HG03108 (cell line): Measurements from ENCODE around the gene KRT72.
"Not testable (repeated sequence)": the region's sequence is repeated elsewhere in the genome, so short reads cannot be mapped to it uniquely, and the experiment has no call there.

Experiments
- ATAC-seq: cut with Tn5 transposase; IDR thresholded peaks from one replicate; pipeline ENCODE4 v1.9.1; 2021; ENCODE audit warnings: moderate library complexity; ENCODE audit not compliant: unreplicated experiment

The KRT72 gene

DNA sequence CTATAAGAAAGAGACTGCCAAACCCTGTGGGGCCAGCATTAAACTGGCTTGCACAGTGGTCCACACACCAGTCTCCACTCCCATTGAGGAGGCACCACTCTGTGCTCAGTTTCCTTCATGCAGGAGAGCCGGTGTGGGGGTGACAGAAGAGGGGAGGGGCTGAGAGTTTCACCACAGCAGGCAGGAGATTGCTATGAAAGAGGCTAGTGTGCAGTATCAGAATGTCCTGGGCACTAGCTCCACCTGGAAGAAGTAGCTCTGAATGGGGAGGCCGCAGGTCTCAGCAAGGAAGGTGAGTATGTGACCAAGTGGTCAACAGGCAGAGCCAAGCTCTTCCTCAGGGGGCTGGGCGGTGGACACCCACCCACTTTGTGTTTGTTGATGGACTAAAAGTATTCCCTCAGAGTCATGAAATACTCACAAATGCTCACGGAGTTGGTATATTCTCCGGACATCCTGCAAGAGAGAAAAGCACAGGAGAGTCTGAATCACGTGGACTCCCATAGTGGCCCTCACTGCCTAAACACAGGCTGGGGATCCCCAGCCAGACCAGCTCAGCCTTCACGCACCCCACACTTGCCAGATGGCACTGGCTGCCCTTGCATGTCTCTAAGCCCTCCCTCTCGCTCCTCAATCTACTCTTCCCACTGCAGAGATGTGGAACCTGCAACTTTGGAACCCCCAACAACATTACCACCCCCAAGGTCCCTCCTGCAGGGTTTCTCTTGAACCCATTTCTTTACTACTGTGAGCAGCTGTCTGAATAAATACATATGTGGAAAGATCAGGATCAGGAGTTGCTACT, 7.8 kb upstream of the KRT72 start:
- ATAC-seq: no peak

- ATAC-seq: no peak
Measured at GRCh38 chr12:52608161-52608560, 6.9 kb upstream of the KRT72 start.

DNA sequence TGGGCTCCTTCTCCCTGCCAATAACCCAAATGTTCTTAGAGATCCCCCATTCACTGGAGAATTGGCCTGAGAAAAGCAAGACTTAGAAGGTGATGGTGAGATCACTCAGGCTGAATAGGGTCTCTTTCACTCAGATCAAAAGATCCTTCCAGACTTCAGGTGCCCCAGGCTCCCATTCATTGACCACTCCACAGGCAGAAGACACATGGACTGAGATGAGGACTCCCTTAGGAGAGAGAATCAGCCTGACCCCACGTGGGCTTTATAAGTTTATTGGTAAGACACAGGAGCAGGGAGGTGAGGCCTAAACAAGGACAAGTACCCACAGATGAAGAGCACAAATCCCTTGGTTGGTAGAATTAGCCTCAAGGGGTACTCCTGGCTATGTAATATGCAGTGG, 6.1 kb upstream of the KRT72 start:
- no peak for ATAC-seq

DNA sequence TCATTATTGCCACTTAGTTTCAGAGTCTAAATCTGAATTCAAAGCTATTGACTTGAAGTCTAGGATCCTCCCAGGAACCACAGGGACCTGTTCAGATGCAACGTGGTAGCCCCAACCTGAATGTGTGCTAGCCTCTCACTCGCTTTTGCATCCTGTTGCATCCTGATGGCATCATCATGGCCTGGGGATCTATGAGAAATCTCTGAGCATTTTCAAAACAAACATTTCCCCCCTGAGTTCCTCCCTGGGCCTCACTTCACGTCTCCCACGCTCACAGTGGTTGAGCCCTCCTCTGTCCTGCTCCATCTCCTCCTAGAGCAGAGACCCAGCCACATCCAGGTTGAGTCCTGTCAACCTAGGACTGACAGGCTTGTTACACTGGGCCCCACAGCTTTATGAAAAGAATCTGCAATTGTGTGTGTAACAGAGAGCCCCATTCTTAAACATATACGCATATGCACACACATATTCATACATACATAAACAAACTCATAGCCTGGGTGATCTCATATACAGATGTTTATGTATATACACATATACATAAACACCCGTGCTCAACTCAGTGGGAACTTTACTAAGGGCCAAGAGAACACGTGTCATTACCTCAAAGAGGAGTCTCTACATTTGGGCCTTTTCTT, 5.4 kb upstream of the KRT72 start:
- ATAC-seq: no peak

- no peak for ATAC-seq
Measured at GRCh38 chr12:52606096-52606495, 4.8 kb upstream of the KRT72 start.

GRCh38 chr12:52605542-52605941, 4.3 kb upstream of the KRT72 start:
- no peak for ATAC-seq

DNA sequence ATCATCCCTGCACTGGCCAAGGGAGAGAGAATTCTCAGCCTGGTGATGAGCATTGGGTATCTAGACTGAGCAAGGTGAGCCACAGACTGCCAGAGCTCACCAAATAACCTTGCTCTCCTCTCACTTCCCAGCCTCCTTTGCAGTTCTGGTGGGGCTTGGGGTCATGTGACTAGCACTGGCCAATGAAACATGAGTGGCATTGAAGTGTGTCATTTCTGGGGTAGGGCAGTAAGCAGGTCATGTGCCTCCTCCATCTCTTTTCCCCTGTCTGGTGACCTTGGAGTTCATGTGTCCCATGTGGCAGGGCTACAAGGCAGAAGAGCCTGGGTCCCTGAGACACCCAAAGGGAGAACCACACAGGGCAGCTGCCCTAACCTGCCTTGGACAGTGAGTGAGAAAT, 3.6 kb upstream of the KRT72 start:
- no peak for ATAC-seq

DNA sequence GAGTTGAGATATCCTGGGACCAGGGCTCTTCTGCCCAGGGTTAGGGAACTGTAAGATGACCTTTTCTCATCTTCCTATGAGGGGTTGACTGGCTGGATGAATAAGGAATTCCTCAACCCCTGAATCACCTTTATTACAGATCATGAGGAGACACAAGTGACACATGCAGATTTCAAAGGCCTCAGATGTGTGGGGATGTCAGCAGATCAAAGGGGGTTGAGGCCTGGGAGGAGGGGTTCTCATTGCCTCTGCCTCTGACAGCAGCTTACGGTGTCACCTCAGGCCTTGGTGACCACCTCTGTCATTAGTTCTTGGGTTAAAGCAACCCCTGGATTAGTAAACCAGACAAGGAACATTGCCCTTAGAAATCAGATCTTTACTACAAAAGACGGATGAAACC, 2.1 kb upstream of the KRT72 start:
- ATAC-seq: no peak

DNA sequence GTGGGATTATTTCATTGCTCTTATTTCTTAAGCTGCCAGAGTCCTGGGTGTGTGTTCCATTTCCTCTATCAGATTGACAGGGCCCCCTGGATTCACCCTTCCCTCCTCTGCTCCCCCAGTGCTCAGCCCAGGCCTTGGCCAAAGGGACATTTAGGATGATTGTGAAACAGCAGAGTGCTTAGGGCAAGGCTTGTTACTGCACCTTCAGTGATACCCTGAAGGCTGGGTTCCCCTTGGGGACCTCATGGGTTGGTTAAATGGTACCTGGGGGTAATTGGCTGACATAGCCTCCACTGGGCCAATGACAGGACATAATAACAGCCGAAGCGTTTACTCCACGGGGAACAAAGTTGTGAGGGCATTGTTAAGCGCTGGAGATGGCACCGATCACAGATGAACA, 1.3 kb upstream of the KRT72 start:
- no peak for ATAC-seq

DNA sequence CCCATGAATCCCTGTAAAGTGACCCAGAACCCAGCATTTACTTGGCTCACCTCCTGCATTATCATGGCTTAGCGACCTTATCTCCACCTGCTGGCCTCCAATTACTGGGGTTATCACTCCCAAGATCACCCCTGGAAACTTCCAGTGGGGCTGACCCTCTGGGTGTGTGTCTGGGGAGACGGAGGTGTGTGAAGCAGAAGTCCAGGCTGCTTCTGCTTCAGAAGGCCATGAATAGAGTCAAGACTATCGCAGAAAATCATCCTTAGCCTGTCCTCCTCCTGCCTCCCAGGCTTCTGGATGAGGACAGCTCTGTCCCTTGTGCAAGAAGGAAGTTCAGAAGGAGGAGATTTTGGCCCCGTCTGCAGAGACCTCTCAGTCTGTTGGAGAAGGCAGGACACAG, 408 bp upstream of the KRT72 start:
- no peak for ATAC-seq

DNA sequence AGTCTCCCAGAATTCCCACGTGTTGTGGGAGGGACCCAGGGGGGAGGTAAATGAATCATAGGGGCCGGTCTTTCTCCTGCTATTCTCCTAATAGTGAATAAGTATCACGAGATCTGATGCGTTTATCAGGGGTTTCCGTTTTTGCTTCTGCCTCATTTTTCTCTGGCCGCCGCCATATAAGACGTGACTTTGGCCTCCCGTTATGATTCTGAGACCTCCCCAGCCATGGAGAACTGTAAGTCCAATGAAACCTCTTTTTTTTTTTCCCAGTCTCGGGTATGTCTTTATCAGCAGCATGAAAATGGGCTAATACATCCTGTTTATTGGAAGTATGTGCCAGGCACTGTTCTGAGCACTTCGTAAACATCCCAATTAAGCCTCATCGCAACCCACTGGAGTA, 788 bp downstream of the KRT72 start:
- ATAC-seq: no peak

DNA sequence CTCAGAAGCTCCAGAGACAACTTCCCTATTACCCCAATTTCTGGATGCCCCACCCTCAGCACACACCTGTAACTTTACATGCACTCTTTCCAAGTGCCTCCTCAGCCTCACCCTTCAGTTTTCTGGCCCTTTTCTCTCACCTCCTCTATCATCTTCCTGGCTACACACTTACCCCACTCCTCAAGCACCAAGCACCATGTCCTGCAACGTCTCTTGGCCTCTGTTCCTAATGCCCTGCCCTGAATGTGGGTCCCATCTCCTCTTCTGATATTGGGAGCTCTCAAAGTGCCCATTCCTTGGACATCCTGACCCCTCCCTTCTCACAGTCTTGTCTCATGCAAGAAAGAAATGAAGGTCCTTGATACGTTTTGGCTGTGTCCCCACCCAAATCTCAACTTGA, 1.2 kb downstream of the KRT72 start:
- no peak for ATAC-seq

GRCh38 chr12:52598966-52599365, 2.3 kb downstream of the KRT72 start:
- no peak for ATAC-seq

- not testable (repeated sequence) for ATAC-seq
Measured at GRCh38 chr12:52594237-52594636, 7.0 kb downstream of the KRT72 start.

GRCh38 chr12:52591521-52591920, 9.7 kb downstream of the KRT72 start:
- no peak for ATAC-seq

DNA sequence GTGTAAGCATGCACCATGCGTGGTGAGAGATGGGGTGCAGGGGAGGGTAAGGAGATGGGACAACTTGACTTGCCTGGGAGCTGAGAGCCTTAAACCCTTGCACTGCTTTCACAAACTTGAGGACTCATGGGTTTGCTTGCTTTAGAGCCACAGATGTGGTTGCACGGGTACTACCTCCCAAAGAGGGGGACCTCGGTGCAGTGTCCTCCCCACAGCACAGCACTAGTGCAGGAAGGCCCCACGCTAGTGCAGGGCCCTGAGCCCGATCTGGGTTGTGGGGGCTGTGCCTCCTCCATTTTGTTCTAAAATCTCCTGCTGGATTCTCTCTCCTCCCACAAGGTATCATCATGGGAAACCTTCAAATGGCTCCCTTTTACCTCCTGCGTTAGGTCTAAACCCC, 11.2 kb downstream of the KRT72 start:
- ATAC-seq: no peak

DNA sequence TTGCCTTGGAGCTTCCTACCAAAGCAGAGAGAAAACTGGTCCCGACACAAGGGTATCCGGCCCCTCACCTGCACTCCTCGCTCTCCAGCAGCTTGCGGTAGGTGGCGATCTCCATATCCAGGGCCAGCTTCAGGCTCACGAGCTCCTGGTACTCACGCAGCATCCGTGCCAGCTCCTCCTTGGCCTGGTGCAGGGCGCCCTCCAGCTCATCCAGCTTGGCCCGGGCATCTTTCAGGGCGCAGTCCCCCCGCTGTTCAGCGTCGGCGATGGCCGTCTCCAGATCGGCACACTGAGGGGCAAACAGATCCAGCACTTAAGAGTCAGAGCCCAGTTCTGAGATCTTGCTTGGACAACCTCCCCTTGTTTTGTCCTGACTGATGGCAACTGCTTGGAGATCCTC, 13.7 kb downstream of the KRT72 start:
- no peak for ATAC-seq

DNA sequence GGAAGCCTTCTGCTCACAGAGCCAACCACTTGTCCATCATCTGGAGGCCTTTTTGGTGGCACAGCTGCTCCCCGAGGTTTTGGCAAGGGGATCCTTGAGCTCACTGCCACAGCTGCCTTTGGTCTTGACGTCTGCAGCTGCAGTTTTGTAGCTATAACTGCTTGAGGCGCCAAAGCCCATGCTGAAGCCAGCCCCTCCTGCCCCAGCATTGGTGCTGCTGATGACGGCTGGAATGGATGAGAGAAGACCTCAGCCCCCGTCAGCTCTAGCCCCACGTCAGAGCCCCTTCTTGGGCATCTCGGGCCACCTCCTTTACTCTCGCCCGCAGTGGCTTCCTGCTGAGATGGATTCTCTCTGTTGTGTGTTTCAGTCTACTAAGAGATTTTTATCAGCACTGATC, 15.3 kb downstream of the KRT72 start:
- no peak for ATAC-seq

- ATAC-seq: no peak
Measured at GRCh38 chr12:52585066-52585465, 16.2 kb downstream of the KRT72 start.

- no peak for ATAC-seq
Measured at GRCh38 chr12:52584156-52584682, 17.0 kb downstream of the KRT72 start.

DNA sequence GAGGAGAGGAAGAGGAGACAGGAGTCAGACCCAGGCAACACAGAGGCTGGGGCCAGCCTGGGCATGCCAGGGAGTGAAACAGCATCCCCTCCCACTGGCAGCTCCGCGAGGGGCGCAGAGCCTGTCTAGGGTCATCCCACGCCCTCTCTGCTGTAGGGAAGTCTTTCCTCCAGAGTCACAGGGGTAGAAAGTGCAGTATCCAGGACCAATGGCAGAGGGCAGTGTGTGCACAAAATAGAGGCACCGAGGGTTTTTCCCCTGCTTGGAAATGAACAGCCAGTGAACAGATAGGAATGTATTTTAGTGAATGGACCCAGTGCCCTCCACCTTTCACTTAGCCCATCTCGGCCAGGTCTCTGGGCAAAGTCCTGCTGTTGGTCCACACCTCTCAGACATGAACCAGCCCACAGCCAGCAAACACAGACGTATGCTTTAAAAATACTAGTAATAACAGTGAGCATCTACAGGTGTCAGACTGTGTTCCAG, 18.2 kb downstream of the KRT72 start:
- ATAC-seq: peak; percentile 54

DNA sequence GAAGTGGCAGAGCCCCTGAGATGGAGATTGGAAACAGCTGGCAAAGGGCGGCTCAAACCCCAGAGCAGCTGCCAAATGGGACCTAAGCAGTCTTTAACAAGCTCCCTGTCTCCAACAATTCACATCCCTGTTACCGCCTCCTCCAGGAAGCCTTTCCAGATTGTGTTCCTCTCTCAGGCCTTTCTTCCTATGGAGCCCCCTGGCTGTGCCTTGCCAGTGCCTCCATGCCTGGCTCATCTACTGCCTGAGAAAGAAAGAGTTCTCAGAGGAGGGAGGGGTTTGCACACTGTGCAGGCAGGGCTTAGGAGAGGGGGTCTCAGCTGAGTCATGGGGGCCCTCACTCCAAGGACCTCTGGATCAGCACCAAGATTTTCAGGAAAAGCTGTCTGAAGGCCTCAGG, 18.8 kb downstream of the KRT72 start:
- ATAC-seq: no peak
